ENCODE measurements around the gene CCDC171. TPM values are rescaled to one million over a fixed set of nuclear protein-coding genes. Genes with fewer than 3 reads are reported as not detected.

Gene CCDC171
- polyA plus RNA-seq, 1 experiment = 0.81 TPM

DNA sequence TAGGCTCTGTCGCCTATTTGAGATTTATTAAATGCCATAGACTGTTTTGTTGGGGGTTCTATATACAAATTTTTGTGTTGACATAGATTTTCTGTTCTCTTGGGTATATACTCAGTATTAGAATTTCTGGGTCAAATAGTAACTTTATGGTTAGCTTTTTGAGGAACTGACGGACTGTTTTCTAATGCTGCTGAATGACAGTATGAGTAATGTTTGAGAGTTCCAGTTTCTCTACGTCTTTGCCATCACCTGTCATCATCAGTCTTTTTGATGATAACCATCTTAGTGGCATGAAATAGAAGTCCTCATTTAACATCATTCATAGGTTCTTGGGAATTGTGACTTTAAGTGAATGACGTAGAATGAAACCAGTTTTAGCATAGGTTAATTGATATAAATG is 60.1 kb downstream of the CCDC171 start:
- no peak for DNase-seq (ENCODE audit: low read depth, low spot score)
- no peaks in the 10 kb centered on the region; the same call in 1 of the 2 replicates for H3K9me3 ChIP-seq (ENCODE audit: control insufficient read depth, insufficient read depth, low read length)
- no peak overlapping the region for H3K27ac ChIP-seq (ENCODE audit: low read depth, low read length)
- ChIA-PET POLR2A (no interaction called here), CTCF (interaction anchor here (0.6 to 2.1 kb wide), 4 partner anchors 10 to 864 kb away, joined by 3 to 9 read pairs (median 4); no protein-coding TSS in a partner anchor)
- no peak overlapping the region for H3K4me3 ChIP-seq (ENCODE audit: low read depth, low read length)
- TF ChIP-seq, protein P1, sequence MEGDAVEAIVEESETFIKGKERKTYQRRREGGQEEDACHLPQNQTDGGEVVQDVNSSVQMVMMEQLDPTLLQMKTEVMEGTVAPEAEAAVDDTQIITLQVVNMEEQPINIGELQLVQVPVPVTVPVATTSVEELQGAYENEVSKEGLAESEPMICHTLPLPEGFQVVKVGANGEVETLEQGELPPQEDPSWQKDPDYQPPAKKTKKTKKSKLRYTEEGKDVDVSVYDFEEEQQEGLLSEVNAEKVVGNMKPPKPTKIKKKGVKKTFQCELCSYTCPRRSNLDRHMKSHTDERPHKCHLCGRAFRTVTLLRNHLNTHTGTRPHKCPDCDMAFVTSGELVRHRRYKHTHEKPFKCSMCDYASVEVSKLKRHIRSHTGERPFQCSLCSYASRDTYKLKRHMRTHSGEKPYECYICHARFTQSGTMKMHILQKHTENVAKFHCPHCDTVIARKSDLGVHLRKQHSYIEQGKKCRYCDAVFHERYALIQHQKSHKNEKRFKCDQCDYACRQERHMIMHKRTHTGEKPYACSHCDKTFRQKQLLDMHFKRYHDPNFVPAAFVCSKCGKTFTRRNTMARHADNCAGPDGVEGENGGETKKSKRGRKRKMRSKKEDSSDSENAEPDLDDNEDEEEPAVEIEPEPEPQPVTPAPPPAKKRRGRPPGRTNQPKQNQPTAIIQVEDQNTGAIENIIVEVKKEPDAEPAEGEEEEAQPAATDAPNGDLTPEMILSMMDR (IDR thresholded peaks at IDR 0.05; ENCODE audit: low read depth, low read length) = no peak
- H3K27me3 ChIP-seq (ENCODE audit: control insufficient read depth, insufficient read depth, low read length) = no peaks in the 10 kb centered on the region

DNA sequence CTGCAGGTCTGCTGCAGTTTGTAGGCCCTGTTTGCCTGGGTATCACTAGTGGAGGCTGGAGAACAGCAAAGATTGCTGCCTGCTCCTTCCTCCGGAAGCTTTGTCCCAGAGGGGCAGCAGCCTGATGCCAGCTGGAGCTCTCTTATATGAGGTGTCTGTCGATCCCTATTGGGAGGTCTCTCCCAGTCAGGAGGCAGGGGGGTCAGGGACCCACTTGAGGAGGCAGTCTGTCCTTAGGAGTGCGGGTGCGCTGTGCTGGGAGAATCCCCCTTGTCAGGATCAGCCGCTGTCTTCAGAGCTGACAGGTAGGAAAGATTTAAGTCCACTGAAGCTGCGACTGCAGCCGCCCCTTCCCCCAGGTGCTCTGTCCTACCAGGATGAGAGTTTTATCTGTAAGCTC is 64.9 kb downstream of the CCDC171 start:
- DNase-seq (ENCODE audit: low read depth, low spot score) = no peak
- CTCF ChIA-PET = no interaction called here
- H3K9me3 ChIP-seq (ENCODE audit: control insufficient read depth, insufficient read depth, low read length) = no peaks in the 10 kb centered on the region; the same call in 1 of the 2 replicates
- H3K27ac ChIP-seq (ENCODE audit: low read depth, low read length) = no peak overlapping the region
- TF ChIP-seq, protein P1 (IDR thresholded peaks at IDR 0.05; ENCODE audit: low read depth, low read length) = no peak
- POLR2A ChIA-PET = no interaction called here
- H3K4me3 ChIP-seq (ENCODE audit: low read depth, low read length) = no peak overlapping the region
- no peaks in the 10 kb centered on the region for H3K27me3 ChIP-seq (ENCODE audit: control insufficient read depth, insufficient read depth, low read length)

DNA sequence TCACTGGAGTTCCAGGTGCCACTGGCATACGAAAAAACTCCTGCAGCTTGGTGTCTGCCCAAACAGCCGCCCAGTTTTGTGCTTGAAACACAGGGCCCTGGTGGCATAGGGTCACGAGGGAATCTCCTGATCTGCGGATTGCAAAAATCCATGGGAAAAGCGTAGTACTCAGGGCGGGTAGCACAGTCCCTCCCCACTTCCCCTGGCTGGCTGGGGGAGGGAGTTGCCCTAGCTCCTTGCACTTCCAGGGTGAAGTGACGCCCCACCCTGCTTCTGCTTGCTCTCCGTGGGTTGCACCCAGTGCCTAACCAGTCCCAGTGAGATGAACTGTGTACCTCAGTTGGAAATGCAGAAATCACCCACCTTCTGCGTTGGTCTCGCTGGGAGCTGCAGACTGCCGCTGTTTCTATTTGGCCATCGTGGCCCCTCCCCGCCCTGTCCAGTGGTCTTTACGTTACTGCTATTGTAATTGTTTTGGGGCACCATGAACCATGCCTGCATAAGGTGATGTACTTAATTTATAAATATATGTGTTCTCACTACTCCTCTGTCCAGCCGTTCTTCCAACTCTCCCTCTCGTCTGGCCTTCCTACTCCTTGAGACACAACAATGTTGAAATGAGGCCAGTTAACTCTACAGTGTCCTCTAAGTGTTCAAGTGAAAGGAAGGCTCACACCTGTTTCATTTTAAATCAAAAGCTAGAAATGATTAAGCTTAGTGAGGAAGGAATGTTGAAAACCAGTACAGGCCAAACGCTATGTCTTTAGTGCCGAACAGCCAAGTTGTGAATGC is 65.9 kb downstream of the CCDC171 start:
- TF ChIP-seq, protein P1 (IDR thresholded peaks at IDR 0.05; ENCODE audit: low read depth, low read length) = no peak
- Histone ChIP-seq H3K27me3 (ENCODE audit: control insufficient read depth, insufficient read depth, low read length) (no peaks in the 10 kb centered on the region), H3K4me3 (ENCODE audit: low read depth, low read length) (no peak overlapping the region), H3K27ac (ENCODE audit: low read depth, low read length) (no peak overlapping the region), H3K9me3 (ENCODE audit: control insufficient read depth, insufficient read depth, low read length) (no peaks in the 10 kb centered on the region; the same call in 1 of the 2 replicates)
- ChIA-PET CTCF (no interaction called here), POLR2A (no interaction called here)
- DNase-seq (ENCODE audit: low read depth, low spot score) = no peak

DNA sequence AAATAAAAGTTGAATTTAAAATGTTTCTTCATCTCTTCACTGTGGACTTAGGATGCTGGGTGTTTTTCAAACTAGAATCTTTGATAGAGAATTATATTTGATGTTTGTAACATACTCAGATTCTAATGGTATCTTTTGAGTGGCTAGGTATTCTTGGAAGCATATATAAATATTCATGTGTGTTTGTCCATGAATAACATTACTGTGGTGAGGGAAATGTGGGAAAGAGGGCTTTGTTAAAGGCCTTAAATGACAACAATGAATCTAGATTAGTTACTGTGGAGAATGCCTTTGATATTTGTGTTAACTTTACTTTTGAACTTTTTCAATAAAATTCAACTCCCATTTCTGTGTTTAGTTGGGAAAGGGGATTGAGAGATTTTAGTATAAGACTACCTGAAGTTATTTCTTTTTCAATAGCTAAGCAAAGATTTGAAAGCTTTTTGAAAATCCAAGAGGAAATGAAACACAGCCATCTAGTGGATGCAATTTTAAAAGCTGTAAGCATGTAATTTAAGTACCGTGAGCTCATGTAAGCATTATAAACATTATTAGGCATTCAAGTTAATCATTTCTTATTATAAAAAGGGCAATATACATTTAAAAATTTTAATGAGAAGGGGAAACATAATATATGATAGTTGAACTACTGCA is 69.6 kb downstream of the CCDC171 start:
- Histone ChIP-seq H3K4me3 (ENCODE audit: low read depth, low read length) (no peak overlapping the region), H3K27ac (ENCODE audit: low read depth, low read length) (no peak overlapping the region), H3K27me3 (ENCODE audit: control insufficient read depth, insufficient read depth, low read length) (no peaks in the 10 kb centered on the region), H3K9me3 (ENCODE audit: control insufficient read depth, insufficient read depth, low read length) (no peaks in the 10 kb centered on the region; the same call in 1 of the 2 replicates)
- TF ChIP-seq, protein P1 (IDR thresholded peaks at IDR 0.05; ENCODE audit: low read depth, low read length) = peak; percentile 68
- no peak for DNase-seq (ENCODE audit: low read depth, low spot score)
- ChIA-PET CTCF (interaction anchor here (0.6 to 1.1 kb wide), 10 partner anchors 9 to 506 kb away, joined by 3 to 9 read pairs (median 3); no protein-coding TSS in a partner anchor), POLR2A (no interaction called here)

DNA sequence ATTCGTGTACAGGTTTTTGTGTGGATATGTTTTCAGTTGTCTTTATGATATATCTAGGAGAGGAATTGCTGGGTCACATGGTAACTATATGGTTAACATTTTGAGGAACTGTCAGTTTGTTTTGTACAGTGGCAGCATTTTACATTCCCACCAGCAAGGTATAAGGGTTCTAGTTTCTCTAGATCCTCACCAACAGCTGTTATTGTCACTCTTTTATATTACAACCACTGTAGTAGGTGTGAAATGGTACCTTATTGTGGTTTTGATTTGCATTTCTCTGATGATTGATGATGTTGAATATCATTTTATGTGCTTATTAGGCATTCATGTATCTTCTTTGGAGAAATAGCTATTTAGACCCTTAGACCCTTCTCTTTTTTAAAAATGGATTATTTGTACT is 82.9 kb downstream of the CCDC171 start:
- TF ChIP-seq, protein P1 (IDR thresholded peaks at IDR 0.05; ENCODE audit: low read depth, low read length) = no peak
- no peaks in the 10 kb centered on the region for H3K27me3 ChIP-seq (ENCODE audit: control insufficient read depth, insufficient read depth, low read length)
- H3K27ac ChIP-seq (ENCODE audit: low read depth, low read length) = no peak overlapping the region
- CTCF ChIA-PET = no interaction called here
- no peak overlapping the region for H3K4me3 ChIP-seq (ENCODE audit: low read depth, low read length)
- POLR2A ChIA-PET = no interaction called here
- DNase-seq (ENCODE audit: low read depth, low spot score) = no peak
- no peaks in the 10 kb centered on the region for H3K9me3 ChIP-seq (ENCODE audit: control insufficient read depth, insufficient read depth, low read length)
